K562 (cell line): ENCODE results near the gene KIF5A. TPM values are rescaled to one million over a fixed set of nuclear protein-coding genes. Genes with fewer than 3 reads are reported as not detected.

ENCODE experiments used
- ATAC-seq: fragments of 200-7000 bp; cut with Tn5 transposase; 3 replicates; pipeline ENCODE4 v1.9.1; 2020; ENCODE audit warnings: moderate library complexity
- BruUV-seq: library from RNA; stranded (reverse); fragments of 400-500 nt; replicated peaks from 2 replicates; lab custom pipeline; 2021; lab: Mats Ljungman, UMichigan
- CTCF ChIA-PET: fragments of 300-600 bp; formaldehyde crosslinking; extraction: SDS; loops from one replicate; lab custom pipeline; 2021; ENCODE audit warnings: low intra/inter-chr PET ratio; lab: Yijun Ruan, JAX
- POLR2A ChIA-PET: fragments of 300-600, 350-650 bp; sonication (Branson Sonifier 250); formaldehyde crosslinking; extraction: SDS; loops from one replicate; lab custom pipeline; 2021; ENCODE audit warnings: antibody characterized with exemption, inconsistent platforms; lab: Yijun Ruan, JAX
- DNase-seq, 4 experiments: peaks; one replicate each; pipeline versions ENCODE4 v3.0.0 to v3.0.0-alpha.2; 2011 to 2018; ENCODE audit warnings: low spot score in 3 of 4, mixed read lengths in 3 of 4; ENCODE audit errors: extremely low read depth in 1 of 4
- FAIRE-seq: peaks from 2 replicates; lab custom pipeline; 2011; peaks lifted over from hg19 to GRCh38; lab: Jason Lieb, UNC
- H2AFZ ChIP-seq: 2 replicates; pipeline ENCODE4 v1.6.0; 2011; ENCODE audit warnings: low read depth, low read length, control low read depth, inconsistent platforms
- H3K27ac ChIP-seq: fragments of 200-600 bp; 3 replicates; pipeline ENCODE4 v1.8.0; 2011; ENCODE audit warnings: low read depth, mild to moderate bottlenecking, control low read depth, inconsistent platforms, low read length, moderate library complexity, mixed read lengths; ENCODE audit errors: extremely low read depth
- H3K27me3 ChIP-seq, 2 experiments: fragments of 300-600 bp in 1 of 2; 2 replicates in 1 of 2; 3 replicates in 1 of 2; pipeline versions ENCODE4 v1.6.0 to v1.8.0; 2011; ENCODE audit warnings: inconsistent platforms in 2 of 2, low read length in 2 of 2, mild to moderate bottlenecking in 1 of 2, mixed read lengths in 1 of 2, moderate library complexity in 1 of 2; ENCODE audit not compliant: control insufficient read depth in 2 of 2, insufficient read depth in 2 of 2
- H3K36me3 ChIP-seq: fragments of 300-600 bp; 3 replicates; pipeline ENCODE4 v1.8.0; 2011; ENCODE audit warnings: mild to moderate bottlenecking, low read length, inconsistent platforms; ENCODE audit not compliant: control insufficient read depth, insufficient read depth
- H3K4me1 ChIP-seq, 2 experiments: fragments of 200-600 bp in 1 of 2; replicated peaks in 1 of 2; 2 replicates in 1 of 2; 3 replicates in 1 of 2; pipeline versions ENCODE4 v1.5.1 to v1.8.0; 2011; ENCODE audit warnings: inconsistent platforms in 2 of 2, low read length in 2 of 2, mild to moderate bottlenecking in 1 of 2, mixed read lengths in 1 of 2, moderate library complexity in 1 of 2; ENCODE audit not compliant: control insufficient read depth in 2 of 2, insufficient read depth in 2 of 2
- H3K4me2 ChIP-seq: 2 replicates; pipeline ENCODE4 v1.6.1; 2011; ENCODE audit warnings: low read length, control low read depth, inconsistent platforms, mixed read lengths; ENCODE audit not compliant: insufficient read depth
- H3K4me3 ChIP-seq: fragments of 200-600 bp; sonication (generic), shearing (Covaris generic); 2 replicates; pipeline ENCODE4 v1.5.1; 2016; ENCODE audit warnings: control low read depth, inconsistent platforms
- H3K79me2 ChIP-seq: fragments of 200-600 bp; 3 replicates; pipeline ENCODE4 v1.8.0; 2011; ENCODE audit warnings: low read length, inconsistent platforms; ENCODE audit not compliant: control insufficient read depth, insufficient read depth
- H3K9ac ChIP-seq, 2 experiments: 2 replicates each; pipeline versions ENCODE4 v1.6.0 to v1.6.1; 2011; ENCODE audit warnings: low read depth in 2 of 2, low read length in 2 of 2, control low read depth in 1 of 2, inconsistent platforms in 1 of 2, mild to moderate bottlenecking in 1 of 2, mixed read lengths in 1 of 2; ENCODE audit not compliant: insufficient read depth in 1 of 2
- H3K9me1 ChIP-seq: one replicate; pipeline ENCODE4 v1.6.0; 2011; ENCODE audit warnings: inconsistent platforms, mild to moderate bottlenecking, low read length, moderate library complexity; ENCODE audit not compliant: control insufficient read depth, insufficient read depth
- H3K9me3 ChIP-seq: replicated peaks from 2 replicates; pipeline ENCODE4 v1.5.1; 2011; ENCODE audit warnings: low read depth, low read length, inconsistent platforms; ENCODE audit not compliant: control insufficient read depth, insufficient read depth
- H4K20me1 ChIP-seq: replicated peaks from 2 replicates; pipeline ENCODE4 v1.6.1; 2011; ENCODE audit warnings: low read length, inconsistent platforms, mixed read lengths; ENCODE audit not compliant: control insufficient read depth, insufficient read depth
- BRF1 ChIP-seq: IDR thresholded peaks from 3 replicates; pipeline ENCODE4 v1.6.1; 2011; ENCODE audit warnings: borderline replicate concordance, mild to moderate bottlenecking; ENCODE audit not compliant: insufficient read length; ENCODE audit errors: extremely low read depth
- CCNT2 ChIP-seq: IDR thresholded peaks from 2 replicates; pipeline ENCODE4 v1.6.1; 2011; ENCODE audit warnings: borderline replicate concordance, low read depth, mild to moderate bottlenecking, moderate library complexity, mixed read lengths, low read length; ENCODE audit not compliant: insufficient read length; ENCODE audit errors: extremely low read depth
- FOXJ3 ChIP-seq: sonication (generic); formaldehyde crosslinking; IDR thresholded peaks from 2 replicates; pipeline ENCODE4 v1.4.0; 2020; ENCODE audit warnings: mild to moderate bottlenecking, missing genetic modification reagents
- GTF2A2 ChIP-seq: IDR thresholded peaks from 2 replicates; pipeline ENCODE4 v1.6.1; 2016; ENCODE audit warnings: mild to moderate bottlenecking, missing genetic modification characterization, missing compliant biosample characterization
- HDAC1 ChIP-seq, 2 experiments: fragments of 450-650 bp; IDR thresholded peaks; 2 replicates each; pipeline ENCODE4 v1.6.1; 2016 to 2017; ENCODE audit warnings: inconsistent platforms in 1 of 2, mild to moderate bottlenecking in 1 of 2, moderate library complexity in 1 of 2
- HDGF ChIP-seq: fragments of 450-650 bp; IDR thresholded peaks from 2 replicates; pipeline ENCODE4 v1.6.1; 2016
- HINFP ChIP-seq: fragments of 450-650 bp; conservative IDR thresholded peaks from 2 replicates; pipeline ENCODE4 v1.6.1; 2016; ENCODE audit warnings: missing genetic modification characterization, low read depth, mild to moderate bottlenecking, control low read depth, missing compliant biosample characterization
- ILF3 ChIP-seq: fragments of 450-650 bp; IDR thresholded peaks from 2 replicates; pipeline ENCODE4 v1.6.1; 2018; ENCODE audit warnings: antibody characterized with exemption, mild to moderate bottlenecking, moderate library complexity, borderline replicate concordance
- IRF2 ChIP-seq: sonication (generic); formaldehyde crosslinking; IDR thresholded peaks from 2 replicates; pipeline ENCODE4 v1.8.1; 2022; ENCODE audit warnings: mild to moderate bottlenecking, missing genetic modification reagents
- KLF16 ChIP-seq: IDR thresholded peaks from 2 replicates; pipeline ENCODE4 v1.6.1; 2016; ENCODE audit warnings: antibody characterized with exemption
- NFRKB ChIP-seq: fragments of 450-650 bp; IDR thresholded peaks from 2 replicates; pipeline ENCODE4 v1.6.1; 2016; ENCODE audit warnings: low read depth
- RBBP5 ChIP-seq: fragments of 200-600 bp; sonication (generic); IDR thresholded peaks from 2 replicates; pipeline ENCODE4 v1.6.1; 2012; ENCODE audit warnings: borderline replicate concordance, mild to moderate bottlenecking, low read length, control low read depth, inconsistent platforms; ENCODE audit not compliant: insufficient read depth, poor library complexity, severe bottlenecking
- SMARCB1 ChIP-seq: IDR thresholded peaks from 2 replicates; pipeline ENCODE4 v1.6.1; 2011; ENCODE audit warnings: improper control_type of control experiment, low read depth; ENCODE audit not compliant: insufficient read length
- SRSF1 ChIP-seq: fragments of 200-400 bp; formaldehyde crosslinking; IDR thresholded peaks from 2 replicates; pipeline ENCODE4 v1.6.1; 2017; ENCODE audit warnings: mild to moderate bottlenecking, low read depth, low read length, moderate library complexity
- SRSF9 ChIP-seq: fragments of 200-400 bp; formaldehyde crosslinking; IDR thresholded peaks from 2 replicates; pipeline ENCODE4 v1.6.1; 2017; ENCODE audit warnings: low read depth, low read length, borderline replicate concordance
- ZNF253 ChIP-seq: fragments of 250-450 bp; sonication (Bioruptor Pico); conservative IDR thresholded peaks from 2 replicates; pipeline ENCODE4 v1.6.1; 2021; ENCODE audit warnings: mild to moderate bottlenecking
- ZNF76 ChIP-seq: fragments of 250-450 bp; sonication (Bioruptor Pico); IDR thresholded peaks from 2 replicates; pipeline ENCODE4 v1.4.0; 2020; ENCODE audit warnings: mild to moderate bottlenecking, moderate library complexity, borderline replicate concordance
- WGBS: fragments of 100-300 bp; shearing (Covaris generic); methylation state at CpG from one replicate; pipeline ENCODE4 v1.1.6; 2016; ENCODE audit warnings: low coverage, mixed read lengths; ENCODE audit not compliant: insufficient coverage; ENCODE audit errors: missing lambda C conversion rate; 5-methylcytosine and 5-hydroxymethylcytosine counted together
- in situ Hi-C: fragments of 300-500 bp; cut with MboI; formaldehyde crosslinking; loops from 4 replicates; pipeline ENCODE4 v1.15.0; 2018; ENCODE audit warnings: inconsistent platforms, mixed read lengths
- intact Hi-C: fragments of 100-400 bp; cut with micrococcal nuclease; formaldehyde crosslinking; loops from 2 replicates; pipeline ENCODE4 v1.14.2; 2022
- polyA plus RNA-seq, 8 experiments: library from polyadenylated mRNA; depleted of rRNA in 4 of 8; stranded (reverse) in 5 of 8; unstranded in 3 of 8; fragments of >200 nt; fragmentation: Nextera tagmentation in 2 of 8; fragmentation: Illumina TruSeq in 1 of 8; extraction: Ambion mirVana in 2 of 8; extraction: Trizol in 1 of 8; gene quantifications; 2 replicates each; pipeline versions ENCODE4 v1.2.1 to v1.2.3, GENCODE V29; 2011 to 2014; ENCODE audit warnings: inconsistent platforms in 1 of 8, missing spikeins in 1 of 8
- total RNA-seq, 7 experiments: library from RNA; depleted of rRNA in 6 of 7; stranded (reverse); fragments of >200 nt in 6 of 7; fragmentation: Illumina TruSeq in 2 of 7; extraction: Trizol in 2 of 7; gene quantifications; 2 replicates each; pipeline versions ENCODE4 v1.2.1 to v1.2.3, GENCODE V29; 2011 to 2021; ENCODE audit warnings: low replicate concordance in 1 of 7
- TF ChIP-seq, protein P1 (sequence below): fragments of 250-450 bp; sonication (Bioruptor Pico); IDR thresholded peaks from 2 replicates; pipeline ENCODE4 v1.5.0; 2022; ENCODE audit warnings: mild to moderate bottlenecking

Gene KIF5A
- total and polyA plus RNA-seq, 9 of the 15 experiments (the other 6 are each of a cell fraction or from before 2014, with no cell fraction given) = 3.4 to 17.7 (median 8.0) TPM

DNA sequence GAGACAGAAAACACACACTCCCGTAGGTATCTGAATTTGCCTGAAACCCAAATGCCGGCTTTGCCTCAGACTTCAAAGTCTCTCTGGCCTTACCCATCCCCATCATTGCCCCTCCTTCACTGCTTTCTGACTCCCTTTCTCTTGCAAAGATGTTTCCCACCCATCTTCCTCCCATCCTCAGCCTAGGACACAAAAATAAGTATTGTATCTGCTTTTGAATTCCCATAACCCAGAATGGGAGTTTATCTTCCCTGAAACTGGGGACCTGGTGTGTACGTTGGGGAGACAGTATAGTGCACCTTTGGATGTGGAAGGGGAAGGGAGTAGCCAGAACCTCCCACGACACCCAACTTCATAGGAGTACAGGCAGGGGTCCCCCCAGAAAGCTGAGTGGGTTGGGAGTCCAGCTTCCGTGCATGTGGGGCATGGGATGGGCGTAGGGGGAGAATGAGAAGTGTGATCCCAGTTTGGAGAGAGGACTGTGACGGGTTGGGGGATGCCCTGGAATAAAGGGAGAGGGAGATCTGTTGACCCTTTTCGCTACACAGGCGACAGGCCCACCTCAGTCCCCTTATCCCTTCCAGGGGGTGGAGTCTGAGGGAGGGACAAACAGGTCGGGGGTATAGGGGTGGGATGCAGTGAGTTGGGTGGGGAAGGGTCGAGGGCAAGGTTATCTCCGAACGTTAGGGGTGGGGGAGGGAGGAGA, 488 bp upstream of the KIF5A start:
- whole genome bisulfite sequencing = 42% methylated on average over 9 of the region's 13 CpGs
- H3K9ac ChIP-seq = peak overlapping the region; percentile 58 to 90; a peak in 3 of 4 replicates
- TF ChIP-seq SRSF9 = no peak
- TF ChIP-seq GTF2A2 = no peak
- TF ChIP-seq RBBP5 = peak; percentile 16
- no peak for TF ChIP-seq ILF3
- 0 out of 2 replicates have a peak, but pooled peaks have one; percentile 29 for TF ChIP-seq NFRKB
- no peak for TF ChIP-seq SMARCB1
- no peak for TF ChIP-seq KLF16
- TF ChIP-seq IRF2 = no peak
- TF ChIP-seq, protein P1, sequence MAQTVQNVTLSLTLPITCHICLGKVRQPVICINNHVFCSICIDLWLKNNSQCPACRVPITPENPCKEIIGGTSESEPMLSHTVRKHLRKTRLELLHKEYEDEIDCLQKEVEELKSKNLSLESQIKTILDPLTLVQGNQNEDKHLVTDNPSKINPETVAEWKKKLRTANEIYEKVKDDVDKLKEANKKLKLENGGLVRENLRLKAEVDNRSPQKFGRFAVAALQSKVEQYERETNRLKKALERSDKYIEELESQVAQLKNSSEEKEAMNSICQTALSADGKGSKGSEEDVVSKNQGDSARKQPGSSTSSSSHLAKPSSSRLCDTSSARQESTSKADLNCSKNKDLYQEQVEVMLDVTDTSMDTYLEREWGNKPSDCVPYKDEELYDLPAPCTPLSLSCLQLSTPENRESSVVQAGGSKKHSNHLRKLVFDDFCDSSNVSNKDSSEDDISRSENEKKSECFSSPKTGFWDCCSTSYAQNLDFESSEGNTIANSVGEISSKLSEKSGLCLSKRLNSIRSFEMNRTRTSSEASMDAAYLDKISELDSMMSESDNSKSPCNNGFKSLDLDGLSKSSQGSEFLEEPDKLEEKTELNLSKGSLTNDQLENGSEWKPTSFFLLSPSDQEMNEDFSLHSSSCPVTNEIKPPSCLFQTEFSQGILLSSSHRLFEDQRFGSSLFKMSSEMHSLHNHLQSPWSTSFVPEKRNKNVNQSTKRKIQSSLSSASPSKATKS (CRISPR knock-in tag) = no peak
- no peak for TF ChIP-seq SRSF1
- TF ChIP-seq HINFP (tag) = 0 out of 2 replicates have a peak, but pooled peaks have one; percentile 10
- TF ChIP-seq CCNT2 = no peak
- TF ChIP-seq HDGF = no peak
- TF ChIP-seq ZNF76 = no peak
- no peak for TF ChIP-seq FOXJ3 (CRISPR knock-in tag)
- TF ChIP-seq BRF1 = no peak
- TF ChIP-seq HDAC1 (IDR thresholded peaks at IDR 0.05) = no peak
- TF ChIP-seq ZNF253 (CRISPR knock-in tag) = no peak

More for the DNA sequence above, 488 bp upstream of the KIF5A start:
- no TSS peak for BruUV-seq
- Histone ChIP-seq H3K4me1 (peaks cover 56 to 68% of the 10 kb centered on the region in 2 experiments), H3K36me3 (peaks cover 21% of the 10 kb centered on the region), H3K4me3 (peak overlapping the region; percentile 69), H3K9me1 (no peaks in the 10 kb centered on the region), H2AFZ (peak overlapping the region; percentile 93), H3K27me3 (no peaks in the 10 kb centered on the region), H4K20me1 (no peaks in the 10 kb centered on the region), H3K4me2 (peak overlapping the region; percentile 89), H3K9me3 (no peaks in the 10 kb centered on the region), H3K27ac (peak overlapping the region; percentile 80), H3K79me2 (peaks cover 70% of the 10 kb centered on the region)
- ATAC-seq = peak; percentile 3
- POLR2A ChIA-PET = interaction anchor here (0.6 kb wide), 1 partner anchor 117 kb away, joined by 3 read pairs; no protein-coding TSS in a partner anchor
- intact Hi-C loops (no loop called here), in situ Hi-C loops (no loop called here)
- FAIRE-seq = no peak
- CTCF ChIA-PET = no interaction called here
- DNase-seq = no peak
